ENCODE results near the gene ITFG1.

GRCh38 chr16:47388705-47389104, 72.2 kb downstream of the ITFG1 start:
- no peak for TF ChIP-seq SP1 (IDR thresholded peaks at IDR 0.05)
- TF ChIP-seq SP1 (CRISPR knock-in tag; IDR thresholded peaks at IDR 0.05): no peak
- no peak for TF ChIP-seq CREM (IDR thresholded peaks at IDR 0.05)
- no peak for TF ChIP-seq CREM (CRISPR knock-in tag; IDR thresholded peaks at IDR 0.05)
- TF ChIP-seq MAX (IDR thresholded peaks at IDR 0.05): no peak
- no peak for TF ChIP-seq HMG20A (CRISPR knock-in tag; IDR thresholded peaks at IDR 0.05; ENCODE audit: borderline replicate concordance)
- no peak for TF ChIP-seq KDM1A (CRISPR knock-in tag; IDR thresholded peaks at IDR 0.05)
- TF ChIP-seq RBM22 (optimal IDR thresholded peaks at IDR 0.05; ENCODE audit: low read length): no peak
- no peak for TF ChIP-seq NKX3-1 (CRISPR knock-in tag; IDR thresholded peaks at IDR 0.05)
- no peak for TF ChIP-seq ZNF780A (CRISPR knock-in tag; IDR thresholded peaks at IDR 0.05)
- TF ChIP-seq FOXA1 (IDR thresholded peaks at IDR 0.05): no peak
- no peak for TF ChIP-seq FOXA1 (CRISPR knock-in tag; IDR thresholded peaks at IDR 0.05)
- TF ChIP-seq POLR2A (IDR thresholded peaks at IDR 0.05; ENCODE audit: insufficient read depth in 1 of 2, low read depth in 2 of 2, low read length in 2 of 2): no peak
- no peak for TF ChIP-seq EZH2 (conservative IDR thresholded peaks at IDR 0.05; ENCODE audit: low read depth, low read length)
- no peak for TF ChIP-seq IRF9 (CRISPR knock-in tag; IDR thresholded peaks at IDR 0.05; ENCODE audit: borderline replicate concordance)
- no peak for TF ChIP-seq ASH2L (IDR thresholded peaks at IDR 0.05; ENCODE audit: insufficient read length, low read depth, low read length)

All from HepG2 (cell line).